Measurements from ENCODE around the gene SPRED3.

DNA sequence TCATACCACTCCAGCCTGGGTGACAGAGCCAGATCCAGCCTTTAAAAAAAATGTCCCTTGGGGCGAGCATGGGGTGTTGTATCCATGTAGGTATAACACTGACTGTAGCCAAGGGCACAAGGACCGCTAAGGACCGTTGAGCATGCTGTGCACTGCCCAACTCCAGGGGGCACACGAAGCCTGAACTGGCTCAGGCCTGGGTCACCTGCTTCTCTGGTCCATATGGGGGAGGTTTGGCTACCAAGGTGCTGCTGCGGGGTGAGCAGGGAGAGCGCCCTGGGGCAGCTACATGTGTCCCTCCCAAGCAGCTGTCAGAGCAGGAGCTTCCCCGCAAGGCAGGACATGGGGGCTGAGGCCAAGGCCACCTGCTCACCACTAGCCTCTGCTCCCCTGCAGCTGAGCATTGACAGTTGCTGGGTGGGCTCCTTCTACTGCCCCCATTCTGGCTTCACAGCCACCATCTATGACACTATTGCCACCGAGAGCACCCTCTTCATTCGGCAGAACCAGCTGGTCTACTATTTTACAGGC lies 36.6 kb upstream of the SPRED3 start:
- TF ChIP-seq CTCF (IDR thresholded peaks at IDR 0.05) (no peak), EZH2 (IDR thresholded peaks at IDR 0.05; ENCODE audit: borderline replicate concordance, insufficient read depth, low read depth, low read length, poor library complexity, severe bottlenecking) (no peak)

Measured in B cell (primary cell).